CD4-positive, alpha-beta T cell treated with Interleukin-21 for 1 hour (primary cell): ENCODE measurements around the gene PANK3.
A peak's percentile ranks its signal among the peaks of the same experiment; 100 is the strongest.
"Not testable (repeated sequence)": the region's sequence is repeated elsewhere in the genome, so short reads cannot be mapped to it uniquely, and the experiment has no call there.

Experiments used
- DNase-seq: peaks from one replicate; pipeline ENCODE4 v3.0.0-alpha.2; 2020

Gene PANK3

DNA sequence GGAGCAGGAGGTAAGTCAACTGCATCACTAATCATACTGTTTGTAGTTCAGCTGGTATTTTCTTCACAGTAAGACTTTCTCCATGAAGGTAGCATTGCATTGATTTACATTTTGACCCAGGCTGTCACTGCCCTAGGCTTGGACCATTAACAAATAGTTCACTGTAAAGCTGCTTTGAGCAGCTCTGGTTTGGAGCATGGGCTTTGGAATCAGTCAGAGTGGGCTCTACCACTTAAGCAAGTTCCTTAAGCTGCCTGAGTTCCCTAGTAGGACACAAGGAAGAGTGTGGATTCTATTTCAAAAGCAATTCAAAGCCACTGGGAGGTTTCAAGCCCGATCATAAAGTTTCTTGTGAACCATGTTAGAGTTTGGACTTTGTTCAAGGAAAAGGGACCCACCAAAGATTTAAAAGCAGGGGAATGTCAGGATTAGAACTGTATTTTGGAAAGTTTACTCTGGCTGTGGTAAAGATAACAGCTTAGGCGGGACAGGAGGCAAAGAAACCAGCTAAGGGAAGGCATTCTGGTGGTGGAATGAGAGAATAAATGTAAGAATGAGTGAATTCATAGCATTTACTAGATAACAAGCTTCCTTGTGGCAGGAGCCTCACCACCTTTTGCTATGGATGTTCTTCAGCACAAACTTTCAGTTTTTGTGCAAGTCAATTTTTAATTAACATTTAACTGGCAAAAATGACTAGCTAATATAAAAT, 12.3 kb upstream of the PANK3 start:
- DNase-seq, result no peak

DNA sequence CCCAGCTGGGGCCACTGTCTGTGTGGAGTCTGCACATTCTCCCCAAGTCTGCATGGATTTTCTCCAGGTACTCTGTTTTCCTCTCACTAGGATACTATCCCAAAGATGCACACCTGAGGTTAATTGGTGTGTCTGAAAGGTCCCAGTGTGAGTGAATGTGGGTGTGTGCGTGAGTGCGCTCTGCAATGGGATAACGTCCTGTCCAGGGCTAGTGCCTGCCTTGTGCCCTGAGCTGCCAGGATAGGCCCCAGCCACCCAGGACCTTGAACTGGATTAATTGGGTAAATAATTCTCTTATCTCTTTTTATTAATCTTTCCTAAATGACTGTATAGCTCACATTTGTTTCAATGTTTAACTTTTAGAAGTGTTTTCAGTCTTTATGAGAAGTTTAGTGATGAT, 11.5 kb upstream of the PANK3 start:
- no peak for DNase-seq

DNA sequence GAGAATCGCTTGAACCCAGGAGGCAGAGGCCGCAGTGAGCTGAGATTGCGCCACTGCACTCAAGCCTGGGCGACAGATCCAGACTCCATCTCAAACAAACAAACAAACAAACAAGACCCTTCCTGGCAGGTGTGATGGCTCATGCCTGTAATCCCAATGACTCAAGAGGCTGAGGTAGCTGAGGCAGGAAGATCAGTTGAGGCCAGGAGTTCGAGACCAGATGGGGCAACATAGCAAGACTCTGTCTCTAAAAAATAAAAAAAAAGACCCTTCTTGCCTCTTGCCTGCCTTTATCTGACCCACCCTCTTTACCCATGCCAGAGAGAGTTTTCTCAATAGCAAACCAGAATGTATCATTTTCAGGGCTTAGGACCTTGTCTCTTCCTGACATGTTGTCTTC, 8.8 kb upstream of the PANK3 start:
- no peak for DNase-seq

DNA sequence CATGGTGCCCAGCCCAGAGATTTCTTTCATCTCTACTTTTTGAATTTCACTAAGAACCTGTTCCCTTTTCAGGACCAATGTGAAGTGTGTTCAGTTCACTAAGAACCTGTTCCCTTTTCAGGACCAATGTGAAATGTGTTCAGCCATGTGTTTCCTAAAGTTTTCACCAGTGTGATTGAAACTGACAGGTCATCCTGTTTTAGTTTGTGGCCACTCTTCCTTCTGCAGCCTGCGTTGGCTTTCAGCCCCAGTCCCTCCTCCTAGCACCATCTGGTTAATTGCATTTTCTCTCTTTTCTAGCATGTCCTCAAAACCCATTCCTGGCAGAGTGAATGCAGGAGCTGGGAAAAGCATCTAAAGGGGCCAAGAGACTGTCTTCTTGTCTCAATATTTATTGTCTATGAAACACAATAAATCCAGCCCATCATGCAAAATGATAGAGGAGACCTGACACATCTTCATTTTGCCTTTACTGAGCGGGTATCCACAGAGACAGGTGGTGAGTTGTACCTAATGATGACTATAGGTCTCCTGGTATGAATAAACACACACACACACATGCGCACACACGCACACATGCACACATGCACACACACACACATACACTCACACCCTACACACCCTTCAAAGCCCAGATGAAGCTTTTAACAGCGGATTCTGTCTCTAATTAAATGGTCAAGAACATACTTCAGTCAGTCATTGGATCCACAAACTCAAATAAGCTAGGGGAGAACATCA, 6.1 kb upstream of the PANK3 start:
- DNase-seq, result no peak

DNA sequence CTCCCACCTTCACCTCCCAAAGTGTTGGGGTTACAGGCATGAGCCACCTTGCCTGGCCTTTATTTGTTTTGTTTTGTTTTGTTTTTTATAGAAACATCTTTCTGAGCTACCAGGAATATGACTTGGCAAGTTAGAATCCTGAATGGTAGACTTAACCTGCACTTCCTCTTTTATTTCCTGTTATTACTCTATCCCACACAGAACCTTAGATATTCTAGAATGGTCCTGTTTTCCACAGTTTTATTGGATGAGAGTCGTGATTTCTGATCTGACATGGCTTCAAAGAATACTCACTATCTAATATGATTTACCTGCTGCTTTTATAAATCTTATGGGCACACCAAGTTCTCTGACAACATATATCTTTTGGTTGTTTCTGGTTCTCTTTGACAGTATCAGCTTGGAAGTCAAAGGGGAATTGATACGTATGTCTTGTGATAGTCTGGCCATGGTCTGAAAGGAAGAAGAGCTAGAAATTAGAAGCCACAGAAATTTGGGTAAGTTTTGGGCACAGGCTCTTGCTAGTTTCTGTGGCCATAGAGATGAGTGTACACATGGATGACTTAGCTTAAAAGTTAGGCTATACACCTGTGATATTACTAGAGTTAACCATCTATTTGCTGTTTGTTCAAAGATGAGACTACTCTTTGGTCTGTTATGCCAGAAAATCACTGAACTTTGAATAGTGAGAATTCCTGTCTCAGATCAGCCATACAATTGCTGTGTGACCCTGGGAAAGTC, 4.7 kb upstream of the PANK3 start:
- no peak for DNase-seq

DNA sequence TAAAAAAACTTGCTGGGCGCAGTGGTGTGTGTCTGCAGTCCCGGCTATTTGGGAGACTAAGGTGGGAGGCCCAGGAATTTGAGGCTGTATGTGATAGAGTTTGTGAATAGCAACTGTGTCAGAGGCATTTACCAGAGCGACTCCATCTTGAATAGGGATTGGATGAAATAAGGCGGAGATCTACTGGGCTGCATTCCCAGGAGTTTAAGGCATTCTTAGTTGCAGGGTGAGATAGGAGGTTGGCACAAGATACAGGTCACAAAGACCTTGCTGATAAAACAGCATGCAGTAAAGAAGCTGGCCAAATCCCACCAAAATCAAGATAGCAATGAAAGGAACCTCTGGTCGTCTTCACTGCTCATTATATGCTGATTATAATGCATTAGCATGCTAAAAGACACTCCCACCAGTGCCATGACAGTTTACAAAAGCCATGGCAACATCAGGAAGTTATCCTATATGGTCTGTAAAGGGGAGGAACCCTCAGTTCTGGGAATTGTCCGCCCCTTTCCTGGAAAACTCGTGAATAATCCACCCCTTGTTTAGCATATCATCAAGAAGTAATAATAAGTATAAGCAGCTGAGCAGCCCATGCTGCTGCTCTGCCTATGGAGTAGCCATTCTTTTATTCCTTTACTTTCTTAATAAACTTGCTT, 1.8 kb upstream of the PANK3 start:
- DNase-seq, result not testable (repeated sequence)

GRCh38 chr5:168580227-168580508, 1.0 kb upstream of the PANK3 start:
- DNase-seq, result no peak

GRCh38 chr5:168579488-168580226, 489 bp upstream of the PANK3 start:
- DNase-seq, result peak; percentile 98

DNA sequence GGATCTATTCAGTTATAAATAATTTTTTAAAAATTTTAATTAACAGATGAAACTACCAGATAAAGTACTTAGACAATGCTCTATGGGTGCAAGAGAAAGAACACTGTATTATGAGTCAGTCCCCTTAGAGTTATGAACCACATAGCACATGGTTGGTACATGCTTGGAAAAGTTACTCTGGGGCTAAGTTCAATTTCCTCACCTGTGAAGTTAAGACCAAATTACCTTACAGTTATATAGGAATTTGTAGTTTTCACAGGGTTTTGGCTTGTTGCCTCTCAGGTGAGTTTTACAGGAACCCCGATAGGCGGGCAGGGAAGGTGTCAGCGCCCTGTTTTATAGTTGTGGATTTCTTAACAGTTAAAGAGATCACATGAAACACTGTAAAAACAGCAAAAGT, 1.2 kb downstream of the PANK3 start:
- no peak for DNase-seq

GRCh38 chr5:168575391-168576372, 3.5 kb downstream of the PANK3 start:
- DNase-seq, result no peak

DNA sequence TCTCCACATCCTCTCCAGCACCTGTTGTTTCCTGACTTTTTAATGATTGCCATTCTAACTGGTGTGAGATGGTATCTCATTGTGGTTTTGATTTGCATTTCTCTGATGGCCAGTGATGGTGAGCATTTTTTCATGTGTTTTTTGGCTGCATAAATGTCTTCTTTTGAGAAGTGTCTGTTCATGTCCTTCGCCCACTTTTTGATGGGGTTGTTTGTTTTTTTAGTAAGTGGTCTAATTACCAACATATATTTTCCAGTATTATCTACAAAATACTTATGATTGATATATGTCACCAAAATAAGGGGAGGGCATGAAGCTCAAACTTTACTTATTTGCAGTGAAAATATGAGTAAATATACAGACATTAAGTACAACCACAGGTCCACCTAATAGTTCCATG, 5.0 kb downstream of the PANK3 start:
- not testable (repeated sequence) for DNase-seq

DNA sequence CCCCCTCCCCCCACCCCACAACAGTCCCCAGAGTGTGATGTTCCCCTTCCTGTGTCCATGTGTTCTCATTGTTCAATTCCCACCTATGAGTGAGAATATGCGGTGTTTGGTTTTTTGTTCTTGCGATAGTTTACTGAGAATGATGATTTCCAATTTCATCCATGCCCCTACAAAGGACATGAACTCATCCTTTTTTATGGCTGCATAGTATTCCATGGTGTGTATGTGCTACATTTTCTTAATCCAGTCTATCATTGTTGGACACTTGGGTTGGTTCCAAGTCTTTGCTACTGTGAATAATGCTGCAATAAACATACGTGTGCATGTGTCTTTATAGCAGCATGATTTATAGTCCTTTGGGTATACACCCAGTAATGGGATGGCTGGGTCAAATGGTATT, 5.5 kb downstream of the PANK3 start:
- not testable (repeated sequence) for DNase-seq

DNA sequence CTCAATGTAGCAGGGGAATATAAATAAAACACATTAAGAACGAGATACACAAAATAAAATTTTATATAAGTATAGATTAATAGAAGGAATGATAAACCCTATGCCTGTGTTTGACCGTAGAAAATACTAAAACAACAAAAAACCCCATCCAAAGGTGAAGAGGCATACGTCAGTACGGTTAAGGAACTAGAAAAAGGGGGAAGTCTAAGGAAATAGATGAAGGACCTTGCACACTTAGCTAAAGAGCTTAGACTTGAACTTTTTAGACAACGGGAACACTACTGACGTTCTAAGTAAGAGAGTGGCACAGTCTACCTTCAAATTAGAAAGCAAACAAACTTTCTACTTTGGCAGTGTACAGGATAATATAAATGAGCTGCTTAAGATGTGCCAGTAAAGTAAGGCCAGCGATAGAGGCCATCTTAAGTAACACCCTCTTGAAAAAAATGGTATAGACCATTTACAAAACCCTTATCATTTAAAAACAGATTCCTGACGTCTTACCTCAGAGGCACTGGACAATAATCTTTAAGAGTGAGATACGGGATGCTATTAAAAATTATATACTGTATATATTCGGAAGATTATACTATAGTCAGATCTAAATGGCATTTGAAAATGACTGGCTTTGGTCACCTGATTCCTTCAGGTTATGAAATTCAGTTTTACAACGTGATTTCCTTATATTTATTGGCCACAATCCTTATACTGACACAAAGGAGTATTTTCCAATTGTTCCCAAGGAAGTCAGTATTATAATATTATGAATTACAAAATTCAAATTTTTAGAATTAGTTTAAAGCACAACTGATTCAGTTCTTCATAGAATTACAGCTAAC, 8.5 kb downstream of the PANK3 start:
- no peak for DNase-seq

- no peak for DNase-seq
Measured at GRCh38 chr5:168568738-168569137, 10.4 kb downstream of the PANK3 start.

GRCh38 chr5:168563959-168564358, 15.2 kb downstream of the PANK3 start:
- DNase-seq, result no peak

DNA sequence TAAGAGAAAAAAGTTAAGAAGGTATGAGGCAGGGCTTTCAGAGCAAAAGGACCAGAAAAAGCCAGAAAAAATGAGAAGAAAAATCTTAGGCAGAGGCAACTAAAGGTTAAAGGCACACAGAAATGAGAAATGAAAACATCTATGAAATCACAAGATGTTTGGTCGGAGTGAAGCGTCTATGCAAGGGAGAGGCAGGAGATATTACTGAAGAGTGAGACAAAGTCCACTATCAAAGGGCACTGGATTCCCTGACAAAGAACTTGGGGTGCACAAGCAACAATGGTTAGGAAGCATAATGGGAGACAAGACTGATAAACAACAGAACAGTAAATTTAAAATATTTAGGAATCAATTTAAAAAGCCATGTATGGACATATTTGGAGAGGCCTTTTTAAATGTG, 16.9 kb downstream of the PANK3 start:
- no peak for DNase-seq

DNA sequence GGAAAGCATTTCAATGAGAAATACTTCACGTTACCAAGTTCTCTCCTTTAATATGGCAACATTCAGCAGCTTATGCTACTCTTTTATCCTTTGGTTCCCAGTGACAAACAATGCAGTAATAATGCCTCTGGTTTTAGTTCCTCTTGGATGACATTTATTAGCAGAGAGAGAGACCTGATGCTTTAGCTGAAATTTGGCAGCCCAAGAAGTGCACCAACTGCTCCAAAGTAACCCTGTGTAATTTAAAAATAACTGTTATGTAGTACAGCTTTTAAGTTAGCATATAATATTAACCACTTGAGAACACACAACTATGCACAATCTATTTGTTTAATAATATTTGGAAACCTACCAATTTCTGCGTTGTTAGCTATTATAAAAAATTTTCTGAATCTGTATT, 21.8 kb downstream of the PANK3 start:
- DNase-seq, result no peak

- DNase-seq, result no peak
Measured at GRCh38 chr5:168553377-168554130, 25.6 kb downstream of the PANK3 start.

GRCh38 chr5:168552146-168552545, 27.0 kb downstream of the PANK3 start:
- DNase-seq, result no peak

DNA sequence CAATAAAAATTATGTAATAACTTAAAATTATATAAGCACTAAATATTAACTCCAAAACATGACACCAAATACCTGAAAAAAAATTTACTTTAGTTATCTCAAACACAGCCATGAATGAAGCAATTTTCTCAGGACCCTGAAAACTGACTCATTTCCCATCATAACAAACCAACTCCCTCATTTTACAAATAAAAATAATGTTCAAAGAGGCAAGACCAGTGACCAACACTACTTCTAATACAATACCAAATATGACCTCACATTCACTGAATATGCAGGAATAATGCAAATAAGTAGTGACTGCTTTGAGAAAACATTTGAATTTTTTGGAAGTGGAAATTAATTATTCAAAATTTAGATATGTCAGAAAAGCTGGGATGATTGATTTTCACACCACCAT, 28.5 kb downstream of the PANK3 start:
- no peak for DNase-seq
